ENCODE results near the gene GDF11.

The GDF11 gene

GRCh38 chr12:55707219-55707671 lies 35.7 kb upstream of the GDF11 start:
- Histone ChIP-seq H3K9me3 (ENCODE audit: control insufficient read depth in 2 of 2, low read length in 2 of 2) (no peaks in the 10 kb centered on the region), H3K4me1 (ENCODE audit: control insufficient read depth in 2 of 2, insufficient read depth in 2 of 2, low read length in 2 of 2) (peaks cover 9 to 10% of the 10 kb centered on the region in 2 donors), H3K27me3 (ENCODE audit: control insufficient read depth in 2 of 2, insufficient read depth in 2 of 2, low read length in 2 of 2) (peaks cover 10 to 11% of the 10 kb centered on the region in 2 donors), H3K36me3 (ENCODE audit: control insufficient read depth in 2 of 2, insufficient read depth in 2 of 2, low read length in 2 of 2) (no peaks in the 10 kb centered on the region), H3K4me3 (ENCODE audit: low read length in 2 of 2) (peak overlapping the region; percentile 53 to 70), H3K9ac (ENCODE audit: low read depth in 1 of 2, low read length in 2 of 2) (peak overlapping the region in 1 of 2 donors; percentile 37), H3K27ac (ENCODE audit: low read depth in 2 of 2, low read length in 2 of 2) (peak overlapping the region; percentile 35 to 40)

GRCh38 chr12:55707841-55708694 lies 34.9 kb upstream of the GDF11 start, which contains the start of gene ITGA7:
ITGA7 (minus strand) TSS chr12:55707904; CDS start chr12:55707682, 222 bp downstream.
- Histone ChIP-seq H3K4me3 (ENCODE audit: low read length in 2 of 2) (peak within 1 kb of the TSS; percentile 59 to 70), H3K9me3 (ENCODE audit: control insufficient read depth in 2 of 2, low read length in 2 of 2) (no peaks in the 10 kb centered on the region), H3K9ac (ENCODE audit: low read depth in 1 of 2, low read length in 2 of 2) (peak within 1 kb of the TSS; percentile 28 to 37), H3K27ac (ENCODE audit: low read depth in 2 of 2, low read length in 2 of 2) (peak within 1 kb of the TSS; percentile 35 to 40), H3K36me3 (ENCODE audit: control insufficient read depth in 2 of 2, insufficient read depth in 2 of 2, low read length in 2 of 2) (no peaks in the 10 kb centered on the region), H3K4me1 (ENCODE audit: control insufficient read depth in 2 of 2, insufficient read depth in 2 of 2, low read length in 2 of 2) (peaks cover 9 to 10% of the 10 kb centered on the region in 2 donors), H3K27me3 (ENCODE audit: control insufficient read depth in 2 of 2, insufficient read depth in 2 of 2, low read length in 2 of 2) (peaks cover 10 to 11% of the 10 kb centered on the region in 2 donors)

GRCh38 chr12:55708695-55709233 lies 34.2 kb upstream of the GDF11 start:
- no peaks in the 10 kb centered on the region for H3K36me3 ChIP-seq (ENCODE audit: control insufficient read depth in 2 of 2, insufficient read depth in 2 of 2, low read length in 2 of 2)
- H3K27ac ChIP-seq (ENCODE audit: low read depth in 2 of 2, low read length in 2 of 2): peak overlapping the region in 1 of 2 donors; percentile 16
- H3K9ac ChIP-seq (ENCODE audit: low read depth in 1 of 2, low read length in 2 of 2): no peak overlapping the region
- peaks cover 9 to 10% of the 10 kb centered on the region in 2 donors for H3K4me1 ChIP-seq (ENCODE audit: control insufficient read depth in 2 of 2, insufficient read depth in 2 of 2, low read length in 2 of 2)
- peaks cover 10 to 11% of the 10 kb centered on the region in 2 donors for H3K27me3 ChIP-seq (ENCODE audit: control insufficient read depth in 2 of 2, insufficient read depth in 2 of 2, low read length in 2 of 2)
- no peaks in the 10 kb centered on the region for H3K9me3 ChIP-seq (ENCODE audit: control insufficient read depth in 2 of 2, low read length in 2 of 2)
- H3K4me3 ChIP-seq (ENCODE audit: low read length in 2 of 2): peak overlapping the region in 1 of 2 donors; percentile 66

- Histone ChIP-seq H3K9ac (ENCODE audit: low read depth in 1 of 2, low read length in 2 of 2) (no peak overlapping the region), H3K27me3 (ENCODE audit: control insufficient read depth in 2 of 2, insufficient read depth in 2 of 2, low read length in 2 of 2) (peaks cover 10 to 11% of the 10 kb centered on the region in 2 donors), H3K9me3 (ENCODE audit: control insufficient read depth in 2 of 2, low read length in 2 of 2) (no peaks in the 10 kb centered on the region), H3K4me3 (ENCODE audit: low read length in 2 of 2) (no peak overlapping the region), H3K4me1 (ENCODE audit: control insufficient read depth in 2 of 2, insufficient read depth in 2 of 2, low read length in 2 of 2) (peaks cover 21% of the 10 kb centered on the region in 2 donors), H3K36me3 (ENCODE audit: control insufficient read depth in 2 of 2, insufficient read depth in 2 of 2, low read length in 2 of 2) (no peaks in the 10 kb centered on the region), H3K27ac (ENCODE audit: low read depth in 2 of 2, low read length in 2 of 2) (no peak overlapping the region)
These were observed 31.0 kb upstream of the GDF11 start for GRCh38 chr12:55711786-55712553.

- H3K36me3 ChIP-seq (ENCODE audit: control insufficient read depth in 2 of 2, insufficient read depth in 2 of 2, low read length in 2 of 2): no peaks in the 10 kb centered on the region
- no peak overlapping the region for H3K9ac ChIP-seq (ENCODE audit: low read depth in 1 of 2, low read length in 2 of 2)
- peaks cover 7 to 10% of the 10 kb centered on the region in 2 donors for H3K27me3 ChIP-seq (ENCODE audit: control insufficient read depth in 2 of 2, insufficient read depth in 2 of 2, low read length in 2 of 2)
- no peak overlapping the region for H3K4me3 ChIP-seq (ENCODE audit: low read length in 2 of 2)
- no peak overlapping the region for H3K27ac ChIP-seq (ENCODE audit: low read depth in 2 of 2, low read length in 2 of 2)
- H3K9me3 ChIP-seq (ENCODE audit: control insufficient read depth in 2 of 2, low read length in 2 of 2): no peaks in the 10 kb centered on the region
- H3K4me1 ChIP-seq (ENCODE audit: control insufficient read depth in 2 of 2, insufficient read depth in 2 of 2, low read length in 2 of 2): peaks cover 26 to 27% of the 10 kb centered on the region in 2 donors
These were observed 30.1 kb upstream of the GDF11 start for GRCh38 chr12:55712700-55713415.

- no peak overlapping the region for H3K9ac ChIP-seq (ENCODE audit: low read depth in 1 of 2, low read length in 2 of 2)
- peaks cover 4 to 6% of the 10 kb centered on the region in 2 donors for H3K27me3 ChIP-seq (ENCODE audit: control insufficient read depth in 2 of 2, insufficient read depth in 2 of 2, low read length in 2 of 2)
- H3K27ac ChIP-seq (ENCODE audit: low read depth in 2 of 2, low read length in 2 of 2): no peak overlapping the region
- H3K4me1 ChIP-seq (ENCODE audit: control insufficient read depth in 2 of 2, insufficient read depth in 2 of 2, low read length in 2 of 2): peaks cover 32% of the 10 kb centered on the region in 2 donors
- no peak overlapping the region for H3K4me3 ChIP-seq (ENCODE audit: low read length in 2 of 2)
- H3K36me3 ChIP-seq (ENCODE audit: control insufficient read depth in 2 of 2, insufficient read depth in 2 of 2, low read length in 2 of 2): no peaks in the 10 kb centered on the region
- no peaks in the 10 kb centered on the region for H3K9me3 ChIP-seq (ENCODE audit: control insufficient read depth in 2 of 2, low read length in 2 of 2)
These were observed 29.2 kb upstream of the GDF11 start for GRCh38 chr12:55713721-55714120.

- Histone ChIP-seq H3K4me3 (ENCODE audit: low read length in 2 of 2) (peak overlapping the region; percentile 85 to 93), H3K9ac (ENCODE audit: low read depth in 1 of 2, low read length in 2 of 2) (peak overlapping the region; percentile 82 to 94), H3K4me1 (ENCODE audit: control insufficient read depth in 2 of 2, insufficient read depth in 2 of 2, low read length in 2 of 2) (peaks cover 43 to 44% of the 10 kb centered on the region in 2 donors), H3K27ac (ENCODE audit: low read depth in 2 of 2, low read length in 2 of 2) (peak overlapping the region; percentile 95), H3K27me3 (ENCODE audit: control insufficient read depth in 2 of 2, insufficient read depth in 2 of 2, low read length in 2 of 2) (no peaks in the 10 kb centered on the region), H3K9me3 (ENCODE audit: control insufficient read depth in 2 of 2, low read length in 2 of 2) (no peaks in the 10 kb centered on the region), H3K36me3 (ENCODE audit: control insufficient read depth in 2 of 2, insufficient read depth in 2 of 2, low read length in 2 of 2) (peaks cover 0 to 4% of the 10 kb centered on the region in 2 donors)
These were observed 27.7 kb upstream of the GDF11 start for GRCh38 chr12:55715169-55715764.

GRCh38 chr12:55715833-55716581 lies 26.9 kb upstream of the GDF11 start, which contains the start of gene BLOC1S1:
BLOC1S1 (plus strand) TSS chr12:55716046; CDS start chr12:55716052, 6 bp downstream.
- peak within 1 kb of the TSS; percentile 82 to 94 for H3K9ac ChIP-seq (ENCODE audit: low read depth in 1 of 2, low read length in 2 of 2)
- peaks cover 49 to 51% of the 10 kb centered on the region in 2 donors for H3K4me1 ChIP-seq (ENCODE audit: control insufficient read depth in 2 of 2, insufficient read depth in 2 of 2, low read length in 2 of 2)
- peaks cover 0 to 4% of the 10 kb centered on the region in 2 donors for H3K36me3 ChIP-seq (ENCODE audit: control insufficient read depth in 2 of 2, insufficient read depth in 2 of 2, low read length in 2 of 2)
- H3K9me3 ChIP-seq (ENCODE audit: control insufficient read depth in 2 of 2, low read length in 2 of 2): no peaks in the 10 kb centered on the region
- H3K4me3 ChIP-seq (ENCODE audit: low read length in 2 of 2): peak within 1 kb of the TSS; percentile 85 to 93
- peak within 1 kb of the TSS; percentile 95 for H3K27ac ChIP-seq (ENCODE audit: low read depth in 2 of 2, low read length in 2 of 2)
- H3K27me3 ChIP-seq (ENCODE audit: control insufficient read depth in 2 of 2, insufficient read depth in 2 of 2, low read length in 2 of 2): no peaks in the 10 kb centered on the region
